Kidney (tissue), 14 donors: Measurements from ENCODE around the gene PDYN. TPM values are rescaled to one million over a fixed set of nuclear protein-coding genes. Genes with fewer than 3 reads are reported as not detected.

Source experiments
- DNase-seq, 5 donors: peaks; one replicate each; pipeline ENCODE4 v3.0.0-alpha.2; 2013 to 2020
- FAIRE-seq: peaks from 2 replicates; lab custom pipeline; 2012; peaks lifted over from hg19 to GRCh38; lab: Jason Lieb, UNC
- H3K27ac ChIP-seq, 2 donors: one replicate each; pipeline ENCODE4 v1.7.0; 2013; ENCODE audit warnings: low read depth in 2 of 2, low read length in 2 of 2, inconsistent platforms in 1 of 2
- H3K27me3 ChIP-seq: one replicate; pipeline ENCODE4 v1.7.1; 2013; ENCODE audit warnings: low read length, inconsistent platforms; ENCODE audit not compliant: control insufficient read depth, insufficient read depth
- H3K36me3 ChIP-seq, 3 donors: one replicate each; pipeline versions ENCODE4 v1.7.0 to v1.7.1; 2013; ENCODE audit warnings: low read length in 3 of 3, control low read depth in 1 of 3, inconsistent platforms in 1 of 3; ENCODE audit not compliant: insufficient read depth in 3 of 3, control insufficient read depth in 2 of 3
- H3K4me1 ChIP-seq, 3 donors: one replicate each; pipeline versions ENCODE4 v1.7.0 to v1.7.1; 2013; ENCODE audit warnings: low read length in 3 of 3, inconsistent platforms in 1 of 3, low read depth in 1 of 3; ENCODE audit not compliant: control insufficient read depth in 2 of 3, insufficient read depth in 2 of 3
- H3K4me3 ChIP-seq, 3 donors: one replicate each; pipeline versions ENCODE4 v1.7.0 to v1.8.1; 2013; ENCODE audit warnings: low read length in 3 of 3, control low read depth in 1 of 3, inconsistent platforms in 1 of 3
- H3K9ac ChIP-seq, 3 donors: one replicate each; pipeline versions ENCODE4 v1.7.0 to v1.7.1; 2013; ENCODE audit warnings: low read length in 3 of 3, control low read depth in 1 of 3, inconsistent platforms in 1 of 3
- H3K9me3 ChIP-seq, 3 donors: one replicate each; pipeline versions ENCODE4 v1.7.0 to v1.7.1; 2013; ENCODE audit warnings: low read length in 3 of 3, control low read depth in 1 of 3, inconsistent platforms in 1 of 3; ENCODE audit not compliant: control insufficient read depth in 2 of 3, insufficient read depth in 1 of 3
- CTCF ChIP-seq: IDR thresholded peaks from 3 replicates; pipeline ENCODE4 v1.5.1; 2012; ENCODE audit warnings: mild to moderate bottlenecking, moderate library complexity, borderline replicate concordance; ENCODE audit not compliant: insufficient read depth; ENCODE audit errors: extremely low read depth
- intact Hi-C: fragments of 100-400 bp; cut with DNase I; formaldehyde crosslinking; loops from one replicate; pipeline ENCODE4 v1.11.1; 2022
- polyA plus RNA-seq: library from polyadenylated mRNA; stranded (reverse); fragments of 350-450 nt; fragmentation: Illumina TruSeq; extraction: RNeasy Lipid Tissue Mini Kit (QIAGEN cat#74804); gene quantifications from one replicate; pipeline ENCODE4 v1.2.3, GENCODE V29; 2014; ENCODE audit warnings: low read depth, low replicate concordance; ENCODE audit not compliant: insufficient read depth
- total RNA-seq: library from RNA; stranded (reverse); fragmentation: NEBNext Ultra II Directional; extraction: Animal tissue kit (Norgen Biotek cat#: 25700); gene quantifications from one replicate; pipeline ENCODE4 v1.2.1, GENCODE V29; 2021
- donor health status: control.
- donor health status: control.
- donor health status: control.
- donor health status: control.
- donor health status: control.
- donor health status: DM: yes; HTN: yes; CAD: no.
- donor health status: Normal renal cell carcinoma (clear cell type).

PDYN gene
- total and polyA plus RNA-seq, 2 donors from 2014 or later: not detected

GRCh38 chr20:1938464-1939269, 55.2 kb downstream of the PDYN start:
- Histone ChIP-seq H3K27me3 (no peaks in the 10 kb centered on the region), H3K27ac (no peak overlapping the region), H3K9me3 (no peaks in the 10 kb centered on the region), H3K36me3 (no peaks in the 10 kb centered on the region), H3K9ac (no peak overlapping the region), H3K4me1 (peaks cover 0 to 6% (median 5%) of the 10 kb centered on the region in 3 donors), H3K4me3 (no peak overlapping the region)
- FAIRE-seq (no peak), DNase-seq (no peak)
- intact Hi-C loops: no loop called here
- TF ChIP-seq CTCF: no peak

GRCh38 chr20:1937316-1937976, 56.4 kb downstream of the PDYN start:
- Histone ChIP-seq H3K9me3 (no peaks in the 10 kb centered on the region), H3K4me3 (no peak overlapping the region), H3K27ac (no peak overlapping the region), H3K27me3 (no peaks in the 10 kb centered on the region), H3K36me3 (no peaks in the 10 kb centered on the region), H3K9ac (no peak overlapping the region), H3K4me1 (peaks cover 0 to 6% (median 5%) of the 10 kb centered on the region in 3 donors)
- DNase-seq: no peak
- intact Hi-C loops: no loop called here
- no peak for FAIRE-seq
- no peak for TF ChIP-seq CTCF

GRCh38 chr20:1935696-1936366, 58.0 kb downstream of the PDYN start:
- intact Hi-C loops: no loop called here
- Histone ChIP-seq H3K9ac (no peak overlapping the region), H3K9me3 (no peaks in the 10 kb centered on the region), H3K36me3 (no peaks in the 10 kb centered on the region), H3K4me1 (peaks cover 0 to 3% (median 3%) of the 10 kb centered on the region in 3 donors), H3K27me3 (no peaks in the 10 kb centered on the region), H3K27ac (peak overlapping the region in 1 of 2 donors; percentile 45), H3K4me3 (no peak overlapping the region)
- DNase-seq (no peak), FAIRE-seq (no peak)
- no peak for TF ChIP-seq CTCF
